ENCODE measurements around the gene RAB35.

RAB35 gene

GRCh38 chr12:120092551-120093335 lies 23.8 kb downstream of the RAB35 start:
- in situ Hi-C loops (cut with MboI; ENCODE audit: low pct_unique_long_range_greater_than_20kb, low sequenced_read_pairs): no loop called here
- no peak for DNase-seq

- in situ Hi-C loops (cut with MboI; ENCODE audit: low pct_unique_long_range_greater_than_20kb, low sequenced_read_pairs): no loop called here
- no peak for DNase-seq
Observed at GRCh38 chr12:120091371-120092090, 25.0 kb downstream of the RAB35 start.

GRCh38 chr12:120090626-120091295 lies 25.8 kb downstream of the RAB35 start:
- in situ Hi-C loops (cut with MboI; ENCODE audit: low pct_unique_long_range_greater_than_20kb, low sequenced_read_pairs): no loop called here
- DNase-seq: no peak

- DNase-seq: no peak
- in situ Hi-C loops (cut with MboI; ENCODE audit: low pct_unique_long_range_greater_than_20kb, low sequenced_read_pairs): no loop called here
Observed at GRCh38 chr12:120090206-120090605, 26.3 kb downstream of the RAB35 start.

- DNase-seq: no peak
- in situ Hi-C loops (cut with MboI; ENCODE audit: low pct_unique_long_range_greater_than_20kb, low sequenced_read_pairs): no loop called here
Observed at GRCh38 chr12:120089796-120090195, 26.8 kb downstream of the RAB35 start.

- no peak for DNase-seq
- in situ Hi-C loops (cut with MboI; ENCODE audit: low pct_unique_long_range_greater_than_20kb, low sequenced_read_pairs): no loop called here
Observed at GRCh38 chr12:120089105-120089504, 27.4 kb downstream of the RAB35 start.

- peak; percentile 99 for DNase-seq
- in situ Hi-C loops (cut with MboI; ENCODE audit: low pct_unique_long_range_greater_than_20kb, low sequenced_read_pairs): no loop called here
Observed at GRCh38 chr12:120086801-120087621, 29.5 kb downstream of the RAB35 start.

GRCh38 chr12:120085920-120086645 lies 30.5 kb downstream of the RAB35 start:
- DNase-seq: no peak
- in situ Hi-C loops (cut with MboI; ENCODE audit: low pct_unique_long_range_greater_than_20kb, low sequenced_read_pairs): no loop called here

GRCh38 chr12:120081641-120082040 lies 34.9 kb downstream of the RAB35 start:
- in situ Hi-C loops (cut with MboI; ENCODE audit: low pct_unique_long_range_greater_than_20kb, low sequenced_read_pairs): no loop called here
- no peak for DNase-seq

- in situ Hi-C loops (cut with MboI; ENCODE audit: low pct_unique_long_range_greater_than_20kb, low sequenced_read_pairs): no loop called here
Observed at GRCh38 chr12:120079411-120080400, 36.8 kb downstream of the RAB35 start.

GRCh38 chr12:120078868-120079267 lies 37.7 kb downstream of the RAB35 start:
- DNase-seq: no peak
- in situ Hi-C loops (cut with MboI; ENCODE audit: low pct_unique_long_range_greater_than_20kb, low sequenced_read_pairs): no loop called here

More at GRCh38 chr12:120079411-120080400, 36.8 kb downstream of the RAB35 start:
- no peak for DNase-seq

- no peak for DNase-seq
- in situ Hi-C loops (cut with MboI; ENCODE audit: low pct_unique_long_range_greater_than_20kb, low sequenced_read_pairs): no loop called here
Observed at GRCh38 chr12:120077260-120077659, 39.3 kb downstream of the RAB35 start.

- in situ Hi-C loops (cut with MboI; ENCODE audit: low pct_unique_long_range_greater_than_20kb, low sequenced_read_pairs): no loop called here
Observed at GRCh38 chr12:120076651-120077050, 39.9 kb downstream of the RAB35 start.

GRCh38 chr12:120075034-120075616 lies 41.4 kb downstream of the RAB35 start:
- DNase-seq: peak; percentile 44
- in situ Hi-C loops (cut with MboI; ENCODE audit: low pct_unique_long_range_greater_than_20kb, low sequenced_read_pairs): no loop called here

More at GRCh38 chr12:120076651-120077050, 39.9 kb downstream of the RAB35 start:
- no peak for DNase-seq

GRCh38 chr12:120072472-120073249 lies 43.9 kb downstream of the RAB35 start:
- in situ Hi-C loops (cut with MboI; ENCODE audit: low pct_unique_long_range_greater_than_20kb, low sequenced_read_pairs): no loop called here
- no peak for DNase-seq

- no peak for DNase-seq
- in situ Hi-C loops (cut with MboI; ENCODE audit: low pct_unique_long_range_greater_than_20kb, low sequenced_read_pairs): no loop called here
Observed at GRCh38 chr12:120071493-120072020, 45.0 kb downstream of the RAB35 start.

Measured in KBM-7 (cell line).